ENCODE results near the gene COBL. TPM values are rescaled to one million over a fixed set of nuclear protein-coding genes. Genes with fewer than 3 reads are reported as not detected.

Gene COBL
- total RNA-seq, 2 donors from 2014 or later, result 27.5 to 28.3 TPM

DNA sequence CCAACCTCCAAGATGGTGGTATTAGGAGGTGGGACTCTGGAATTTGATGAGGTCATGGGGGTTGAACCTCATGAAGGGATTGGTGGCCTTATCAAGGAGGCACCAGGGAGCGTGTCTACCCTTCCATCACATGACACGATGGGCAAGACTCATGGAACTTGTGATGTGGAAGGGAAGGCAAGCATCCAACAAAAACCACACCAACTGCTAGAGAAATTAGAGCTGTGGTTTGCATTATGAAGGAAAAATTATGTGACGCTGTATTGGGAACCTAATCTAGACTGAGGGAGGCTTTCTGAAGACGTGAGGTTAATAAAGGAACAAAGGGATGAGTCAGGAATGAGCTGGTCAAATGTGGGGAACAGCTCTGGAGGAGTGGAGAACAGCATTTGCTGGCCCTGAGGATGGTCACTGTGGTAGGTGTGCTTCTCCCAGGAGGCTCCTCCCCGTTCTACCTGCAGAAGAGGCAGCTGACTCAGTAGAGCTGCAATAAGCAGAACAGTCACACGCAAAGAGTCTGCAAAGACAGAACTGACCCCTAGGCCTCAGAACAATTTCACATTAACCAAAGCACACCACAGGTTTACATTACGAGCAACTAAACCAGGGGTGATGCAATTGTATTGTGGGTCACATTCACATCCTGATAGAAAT, 297.3 kb downstream of the COBL start:
- H3K9me3 Mint-ChIP-seq, result no peaks in the 10 kb centered on the region
- peaks cover 6% of the 10 kb centered on the region for H3K36me3 Mint-ChIP-seq (ENCODE audit: low read depth)
- H3K36me3 ChIP-seq (ENCODE audit: control insufficient read depth, insufficient read depth, low read length), result peaks cover under 1% of the 10 kb centered on the region
- no peaks in the 10 kb centered on the region for H3K27me3 ChIP-seq (ENCODE audit: control insufficient read depth, insufficient read depth, low read length, poor library complexity, severe bottlenecking)
- H3K27ac Mint-ChIP-seq, result no peak overlapping the region
- no peak overlapping the region for H3K4me3 ChIP-seq (ENCODE audit: low read length)
- TF ChIP-seq, protein P1, sequence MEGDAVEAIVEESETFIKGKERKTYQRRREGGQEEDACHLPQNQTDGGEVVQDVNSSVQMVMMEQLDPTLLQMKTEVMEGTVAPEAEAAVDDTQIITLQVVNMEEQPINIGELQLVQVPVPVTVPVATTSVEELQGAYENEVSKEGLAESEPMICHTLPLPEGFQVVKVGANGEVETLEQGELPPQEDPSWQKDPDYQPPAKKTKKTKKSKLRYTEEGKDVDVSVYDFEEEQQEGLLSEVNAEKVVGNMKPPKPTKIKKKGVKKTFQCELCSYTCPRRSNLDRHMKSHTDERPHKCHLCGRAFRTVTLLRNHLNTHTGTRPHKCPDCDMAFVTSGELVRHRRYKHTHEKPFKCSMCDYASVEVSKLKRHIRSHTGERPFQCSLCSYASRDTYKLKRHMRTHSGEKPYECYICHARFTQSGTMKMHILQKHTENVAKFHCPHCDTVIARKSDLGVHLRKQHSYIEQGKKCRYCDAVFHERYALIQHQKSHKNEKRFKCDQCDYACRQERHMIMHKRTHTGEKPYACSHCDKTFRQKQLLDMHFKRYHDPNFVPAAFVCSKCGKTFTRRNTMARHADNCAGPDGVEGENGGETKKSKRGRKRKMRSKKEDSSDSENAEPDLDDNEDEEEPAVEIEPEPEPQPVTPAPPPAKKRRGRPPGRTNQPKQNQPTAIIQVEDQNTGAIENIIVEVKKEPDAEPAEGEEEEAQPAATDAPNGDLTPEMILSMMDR (conservative IDR thresholded peaks at IDR 0.05), result no peak
- no peak overlapping the region for H3K27ac ChIP-seq (ENCODE audit: low read depth, low read length)
- 89 to 93% methylated on average over 3 to 7 of the region's 7 CpGs for WGBS, 2 experiments (ENCODE audit: insufficient coverage in 1 of 2, insufficient read length in 1 of 2)
- H3K9me3 ChIP-seq (ENCODE audit: control insufficient read depth, low read length), result no peaks in the 10 kb centered on the region
- no peak for DNase-seq
- H3K4me3 Mint-ChIP-seq, result no peak overlapping the region
- no peaks in the 10 kb centered on the region for H3K27me3 Mint-ChIP-seq (ENCODE audit: insufficient read depth)
- H3K9ac ChIP-seq (ENCODE audit: extremely low read depth, low read length, poor library complexity, severe bottlenecking), result no peak overlapping the region
- peaks cover 11% of the 10 kb centered on the region for H3K4me1 Mint-ChIP-seq
- H3K4me1 ChIP-seq (ENCODE audit: control insufficient read depth, insufficient read depth, low read length), result no peaks in the 10 kb centered on the region

DNA sequence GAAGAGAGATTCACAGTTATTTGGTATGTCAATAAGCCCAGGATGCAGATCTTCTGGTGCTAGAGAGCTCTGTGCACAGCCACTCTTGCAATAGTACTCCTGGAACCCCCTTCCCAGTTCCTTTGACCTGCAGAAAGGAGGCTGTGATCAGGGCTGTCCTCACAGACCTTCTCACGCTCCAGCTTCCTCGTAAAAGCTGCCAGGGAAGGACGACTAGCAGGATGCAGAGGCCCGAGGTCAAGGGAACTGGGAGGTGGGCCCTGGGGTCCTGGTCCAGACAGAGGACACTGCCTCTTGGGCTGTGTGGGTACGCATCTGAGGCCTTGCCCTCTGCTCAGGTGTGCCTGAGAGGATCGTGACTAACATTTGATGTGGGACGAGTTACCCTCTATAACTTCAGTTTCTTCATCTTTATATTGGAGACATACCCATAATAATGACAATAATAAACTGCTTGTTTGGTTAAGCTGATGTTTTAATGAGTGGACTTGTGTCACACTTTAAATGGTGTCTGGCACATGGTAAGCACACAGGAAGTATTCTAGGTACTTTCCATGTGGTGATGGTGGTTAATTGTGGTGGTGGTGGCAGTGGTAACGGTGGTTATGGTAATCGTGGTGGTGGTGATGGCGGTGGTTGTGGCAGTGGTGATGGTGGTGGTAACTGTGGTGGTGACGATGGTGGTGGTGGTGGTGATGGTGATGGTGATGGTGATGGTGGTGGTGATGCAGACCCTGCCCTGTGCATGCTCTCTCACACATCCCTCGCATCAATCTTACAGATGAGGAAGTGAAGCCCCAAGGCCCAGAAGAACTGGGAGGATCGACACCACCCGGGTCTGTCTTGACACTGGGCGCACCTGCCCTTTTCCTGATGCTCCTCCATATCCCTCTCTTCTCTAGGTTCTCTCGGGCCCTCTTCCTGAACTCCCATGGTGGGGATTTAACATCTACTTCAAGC, 298.8 kb downstream of the COBL start:
- no peaks in the 10 kb centered on the region for H3K4me1 ChIP-seq (ENCODE audit: control insufficient read depth, insufficient read depth, low read length)
- no peaks in the 10 kb centered on the region for H3K9me3 Mint-ChIP-seq
- H3K27ac Mint-ChIP-seq, result no peak overlapping the region
- H3K9me3 ChIP-seq (ENCODE audit: control insufficient read depth, low read length), result no peaks in the 10 kb centered on the region
- peaks cover 4% of the 10 kb centered on the region for H3K27me3 Mint-ChIP-seq (ENCODE audit: insufficient read depth)
- peaks cover 11% of the 10 kb centered on the region for H3K4me1 Mint-ChIP-seq
- DNase-seq, result no peak
- peaks cover 5% of the 10 kb centered on the region for H3K36me3 Mint-ChIP-seq (ENCODE audit: low read depth)
- H3K27ac ChIP-seq (ENCODE audit: low read depth, low read length), result no peak overlapping the region
- H3K4me3 ChIP-seq (ENCODE audit: low read length), result no peak overlapping the region
- no peaks in the 10 kb centered on the region for H3K36me3 ChIP-seq (ENCODE audit: control insufficient read depth, insufficient read depth, low read length)
- H3K4me3 Mint-ChIP-seq, result no peak overlapping the region
- H3K9ac ChIP-seq (ENCODE audit: extremely low read depth, low read length, poor library complexity, severe bottlenecking), result no peak overlapping the region
- no peaks in the 10 kb centered on the region for H3K27me3 ChIP-seq (ENCODE audit: control insufficient read depth, insufficient read depth, low read length, poor library complexity, severe bottlenecking)
- WGBS, 2 experiments (ENCODE audit: insufficient coverage in 1 of 2, insufficient read length in 1 of 2), result 94 to 97% methylated on average over 8 to 14 of the region's 16 CpGs
- TF ChIP-seq, protein P1 (conservative IDR thresholded peaks at IDR 0.05), result no peak

DNA sequence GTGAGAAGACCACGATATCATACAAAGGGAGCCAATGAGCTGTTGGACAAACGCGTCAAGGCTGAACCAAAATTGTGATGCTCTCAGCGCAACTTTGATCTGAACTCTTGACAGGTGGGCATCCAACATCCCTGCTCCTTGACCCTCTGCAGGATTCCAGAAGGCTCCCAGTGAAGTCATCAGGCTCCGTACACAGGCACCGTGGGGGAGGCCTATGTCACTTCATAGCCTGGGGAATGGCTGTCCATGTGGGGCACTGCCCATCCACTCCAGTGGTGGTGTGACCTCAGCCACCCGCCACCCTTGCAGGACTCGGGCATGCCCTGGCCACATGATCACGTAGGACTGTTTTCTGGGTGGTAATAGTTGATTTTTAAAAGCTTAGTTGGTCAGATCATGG, 300.1 kb downstream of the COBL start:
- DNase-seq, result no peak

More for the DNA sequence above, 300.1 kb downstream of the COBL start:
- no peak overlapping the region for H3K27ac ChIP-seq (ENCODE audit: low read depth, low read length)
- Mint-ChIP-seq H3K27ac (no peak overlapping the region), H3K27me3 (ENCODE audit: insufficient read depth) (peaks cover 5% of the 10 kb centered on the region), H3K36me3 (ENCODE audit: low read depth) (peaks cover 5% of the 10 kb centered on the region), H3K4me3 (no peak overlapping the region), H3K9me3 (no peaks in the 10 kb centered on the region), H3K4me1 (peaks cover 11% of the 10 kb centered on the region)
- 92 to 97% methylated on average over 6 to 9 of the region's 9 CpGs for WGBS, 2 experiments (ENCODE audit: insufficient coverage in 1 of 2, insufficient read length in 1 of 2)
- no peak overlapping the region for H3K9ac ChIP-seq (ENCODE audit: extremely low read depth, low read length, poor library complexity, severe bottlenecking)
- no peaks in the 10 kb centered on the region for H3K27me3 ChIP-seq (ENCODE audit: control insufficient read depth, insufficient read depth, low read length, poor library complexity, severe bottlenecking)
- H3K9me3 ChIP-seq (ENCODE audit: control insufficient read depth, low read length), result no peaks in the 10 kb centered on the region
- H3K4me3 ChIP-seq (ENCODE audit: low read length), result no peak overlapping the region
- H3K4me1 ChIP-seq (ENCODE audit: control insufficient read depth, insufficient read depth, low read length), result no peaks in the 10 kb centered on the region
- TF ChIP-seq, protein P1 (conservative IDR thresholded peaks at IDR 0.05), result no peak
- H3K36me3 ChIP-seq (ENCODE audit: control insufficient read depth, insufficient read depth, low read length), result no peaks in the 10 kb centered on the region
